Bronchial epithelial cell (primary cell): Measurements from ENCODE around the gene NUCB1. TPM values are rescaled to one million over a fixed set of nuclear protein-coding genes. Genes with fewer than 3 reads are reported as not detected.
A peak's percentile ranks its signal among the peaks of the same experiment; 100 is the strongest.

Experiments
- DNase-seq: peaks from one replicate; pipeline ENCODE4 v3.0.0-alpha.2; 2010; ENCODE audit warnings: low read depth
- FAIRE-seq: peaks from 2 replicates; lab custom pipeline; 2011; peaks lifted over from hg19 to GRCh38; lab: Jason Lieb, UNC
- H3K27me3 ChIP-seq: 2 replicates; pipeline ENCODE4 v1.5.1; 2011; ENCODE audit warnings: low read length; ENCODE audit not compliant: control insufficient read depth, insufficient read depth
- H3K36me3 ChIP-seq: 2 replicates; pipeline ENCODE4 v1.5.1; 2011; ENCODE audit warnings: low read length; ENCODE audit not compliant: control insufficient read depth, insufficient read depth
- H3K4me3 ChIP-seq: 2 replicates; pipeline ENCODE4 v1.5.1; 2011; ENCODE audit warnings: mild to moderate bottlenecking, low read depth, low read length, control low read depth
- CTCF ChIP-seq: IDR thresholded peaks from 2 replicates; pipeline ENCODE4 v1.5.1; 2011; ENCODE audit warnings: mild to moderate bottlenecking, moderate library complexity, low read length, control low read depth, inconsistent platforms; ENCODE audit not compliant: insufficient read depth, severe bottlenecking
- total RNA-seq: library from RNA; depleted of rRNA; stranded (reverse); fragments of >200 nt; gene quantifications from 2 replicates; pipeline ENCODE4 v1.2.1, GENCODE V29; 2014

Gene NUCB1
- total RNA-seq, 1 donor from 2014 or later: 88.2 TPM

- Histone ChIP-seq H3K36me3 (no peaks in the 10 kb centered on the region), H3K4me3 (no peak overlapping the region), H3K27me3 (no peaks in the 10 kb centered on the region)
- no peak for TF ChIP-seq CTCF
- no peak for FAIRE-seq
- DNase-seq: no peak
Observed at GRCh38 chr19:48950159-48950558, 50.0 kb downstream of the NUCB1 start.

- TF ChIP-seq CTCF: no peak
- no peak overlapping the region for H3K4me3 ChIP-seq
- FAIRE-seq (no peak), DNase-seq (no peak)
- H3K27me3 ChIP-seq: no peaks in the 10 kb centered on the region
- no peaks in the 10 kb centered on the region for H3K36me3 ChIP-seq
Observed at GRCh38 chr19:48950830-48951519, 50.9 kb downstream of the NUCB1 start.

GRCh38 chr19:48953141-48953540, 53.0 kb downstream of the NUCB1 start:
- no peak for TF ChIP-seq CTCF
- peaks cover 2% of the 10 kb centered on the region for H3K36me3 ChIP-seq
- no peak for FAIRE-seq
- H3K4me3 ChIP-seq: no peak overlapping the region
- H3K27me3 ChIP-seq: no peaks in the 10 kb centered on the region
- DNase-seq: no peak

GRCh38 chr19:48953990-48954594, 54.0 kb downstream of the NUCB1 start:
- Histone ChIP-seq H3K36me3 (peaks cover 2% of the 10 kb centered on the region), H3K4me3 (peak overlapping the region; percentile 73), H3K27me3 (no peaks in the 10 kb centered on the region)
- FAIRE-seq: no peak
- no peak for DNase-seq
- no peak for TF ChIP-seq CTCF

- Histone ChIP-seq H3K36me3 (peaks cover 2% of the 10 kb centered on the region), H3K27me3 (no peaks in the 10 kb centered on the region), H3K4me3 (peak within 1 kb of the TSS; percentile 73)
- DNase-seq (peak; percentile 87), FAIRE-seq (no peak)
- TF ChIP-seq CTCF: no peak
Observed at GRCh38 chr19:48954595-48955307, 54.6 kb downstream of the NUCB1 start, which contains the start of gene BAX. Gene BAX (plus strand): TSS chr19:48954875. CDS start chr19:48954929, 54 bp downstream.
